Measurements from ENCODE around the gene VGF. TPM values are rescaled to one million over a fixed set of nuclear protein-coding genes. Genes with fewer than 3 reads are reported as not detected.
A peak's percentile ranks its signal among the peaks of the same experiment; 100 is the strongest.

Gene VGF
- total RNA-seq, 4 donors from 2014 or later: not detected

GRCh38 chr7:101154693-101155102 lies 10.7 kb downstream of the VGF start:
- Histone ChIP-seq H3K36me3 (peaks cover 0 to 17% of the 10 kb centered on the region in 2 donors), H3K9me3 (no peaks in the 10 kb centered on the region), H3K4me1 (peaks cover 11 to 13% of the 10 kb centered on the region in 2 donors), H3K27ac (peak overlapping the region in 2 of 4 donors; percentile 13 to 50), H3K4me3 (peak overlapping the region; percentile 81 to 95 (median 90)), H3K27me3 (no peaks in the 10 kb centered on the region)
- no peak for DNase-seq
- ATAC-seq: peak; percentile 15 to 17
- in situ Hi-C loops (cut with MboI; ENCODE audit: low sequenced_read_pairs in 4 of 4): no loop called here
- intact Hi-C loops (cut with DNase I; ENCODE audit: low total_unique reads): loop anchor here (1.0 kb wide), 1 partner anchor 11 kb away; the partner anchor contains the start of gene VGF
- TF ChIP-seq POLR2A (IDR thresholded peaks at IDR 0.05): no peak
- no peak for TF ChIP-seq CTCF (IDR thresholded peaks at IDR 0.05 in 4 of 5, conservative IDR thresholded peaks at IDR 0.05 in 1 of 5)

GRCh38 chr7:101153969-101154692 lies 11.2 kb downstream of the VGF start, which contains the start of gene AP1S1:
AP1S1 (plus strand) TSS chr7:101154476; CDS start chr7:101154515, 39 bp downstream.
- H3K9me3 ChIP-seq: no peaks in the 10 kb centered on the region
- TF ChIP-seq POLR2A (IDR thresholded peaks at IDR 0.05) (no peak), CTCF (IDR thresholded peaks at IDR 0.05 in 4 of 5, conservative IDR thresholded peaks at IDR 0.05 in 1 of 5) (no peak)
- DNase-seq (peak; percentile 80 to 89), ATAC-seq (peak; percentile 92 to 95)
- H3K27ac ChIP-seq: peak within 1 kb of the TSS in 2 of 4 donors; percentile 13 to 50
- peaks cover 11 to 13% of the 10 kb centered on the region in 2 donors for H3K4me1 ChIP-seq
- H3K4me3 ChIP-seq: peak within 1 kb of the TSS; percentile 81 to 95 (median 90)
- intact Hi-C loops (cut with DNase I; ENCODE audit: low total_unique reads) (loop anchor here (1.0 kb wide), 1 partner anchor 11 kb away; the partner anchor contains the start of gene VGF), in situ Hi-C loops (cut with MboI; ENCODE audit: low sequenced_read_pairs in 4 of 4) (no loop called here)
- peaks cover 0 to 3% (median 2%) of the 10 kb centered on the region in 3 donors for H3K27me3 ChIP-seq
- H3K36me3 ChIP-seq: peaks cover 0 to 14% of the 10 kb centered on the region in 2 donors

- Histone ChIP-seq H3K4me3 (no peak overlapping the region), H3K36me3 (no peaks in the 10 kb centered on the region), H3K27me3 (peaks cover 0 to 9% (median 9%) of the 10 kb centered on the region in 3 donors), H3K4me1 (peaks cover 11 to 13% of the 10 kb centered on the region in 2 donors), H3K9me3 (no peaks in the 10 kb centered on the region), H3K27ac (no peak overlapping the region)
- DNase-seq (no peak), ATAC-seq (no peak)
- TF ChIP-seq CTCF (IDR thresholded peaks at IDR 0.05 in 4 of 5, conservative IDR thresholded peaks at IDR 0.05 in 1 of 5) (no peak), POLR2A (IDR thresholded peaks at IDR 0.05) (no peak)
- in situ Hi-C loops (cut with MboI; ENCODE audit: low sequenced_read_pairs in 4 of 4) (no loop called here), intact Hi-C loops (cut with DNase I; ENCODE audit: low total_unique reads) (no loop called here)
Measured at GRCh38 chr7:101151908-101152651, 13.3 kb downstream of the VGF start.

- Histone ChIP-seq H3K4me3 (no peak overlapping the region), H3K27me3 (no peaks in the 10 kb centered on the region), H3K9me3 (no peaks in the 10 kb centered on the region), H3K36me3 (no peaks in the 10 kb centered on the region), H3K4me1 (peaks cover 0 to 8% of the 10 kb centered on the region in 2 donors), H3K27ac (no peak overlapping the region)
- ATAC-seq (no peak), DNase-seq (no peak)
- in situ Hi-C loops (cut with MboI; ENCODE audit: low sequenced_read_pairs in 4 of 4) (loop anchor here (5.0 to 10.0 kb wide), 4 partner anchors 51 to 144 kb away; no protein-coding TSS in a partner anchor), intact Hi-C loops (cut with DNase I; ENCODE audit: low total_unique reads) (no loop called here)
- no peak for TF ChIP-seq CTCF (IDR thresholded peaks at IDR 0.05 in 4 of 5, conservative IDR thresholded peaks at IDR 0.05 in 1 of 5)
- no peak for TF ChIP-seq POLR2A (IDR thresholded peaks at IDR 0.05)
Measured at GRCh38 chr7:101140746-101141382, 24.5 kb downstream of the VGF start.

Measured in gastrocnemius medialis (tissue), 4 donors.